ENCODE data around the gene WFDC11. TPM values are rescaled to one million over a fixed set of nuclear protein-coding genes. Genes with fewer than 3 reads are reported as not detected.

Gene WFDC11
- total RNA-seq, 1 experiment from 2014 or later: not detected

DNA sequence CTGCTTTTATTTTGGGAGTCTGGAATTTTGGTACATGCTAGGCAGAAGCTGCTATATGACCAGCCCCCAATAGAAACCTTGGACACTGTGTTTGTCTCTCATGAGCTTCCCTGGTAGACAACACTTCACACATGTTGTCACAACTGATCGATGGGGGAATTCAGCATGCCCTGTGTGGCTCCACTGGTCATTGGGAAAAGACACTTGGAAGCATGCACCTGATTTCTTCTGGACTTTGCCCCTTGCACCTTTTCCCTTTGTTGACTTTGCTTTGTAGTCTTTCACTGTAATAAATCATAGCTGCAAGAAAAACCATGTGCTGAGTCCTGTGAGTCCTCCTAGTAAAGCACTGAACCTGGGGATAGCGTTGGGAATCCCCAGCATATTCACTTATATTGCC is 48.4 kb downstream of the WFDC11 start:
- H3T11ph ChIP-seq (ENCODE audit: low read length): no peak overlapping the region
- Mint-ChIP-seq H3K36me3 (ENCODE audit: insufficient read depth in 1 of 3, low read depth in 3 of 3) (no peaks in the 10 kb centered on the region), H3K4me3 (no peak overlapping the region), H3K27me3 (ENCODE audit: low read depth) (no peaks in the 10 kb centered on the region), H3K27ac (no peak overlapping the region), H3K9me3 (peaks cover 0 to 2% of the 10 kb centered on the region in 2 experiments; a peak in 1 of 5 replicates), H3K4me1 (no peaks in the 10 kb centered on the region)
- TF ChIP-seq, protein P1, sequence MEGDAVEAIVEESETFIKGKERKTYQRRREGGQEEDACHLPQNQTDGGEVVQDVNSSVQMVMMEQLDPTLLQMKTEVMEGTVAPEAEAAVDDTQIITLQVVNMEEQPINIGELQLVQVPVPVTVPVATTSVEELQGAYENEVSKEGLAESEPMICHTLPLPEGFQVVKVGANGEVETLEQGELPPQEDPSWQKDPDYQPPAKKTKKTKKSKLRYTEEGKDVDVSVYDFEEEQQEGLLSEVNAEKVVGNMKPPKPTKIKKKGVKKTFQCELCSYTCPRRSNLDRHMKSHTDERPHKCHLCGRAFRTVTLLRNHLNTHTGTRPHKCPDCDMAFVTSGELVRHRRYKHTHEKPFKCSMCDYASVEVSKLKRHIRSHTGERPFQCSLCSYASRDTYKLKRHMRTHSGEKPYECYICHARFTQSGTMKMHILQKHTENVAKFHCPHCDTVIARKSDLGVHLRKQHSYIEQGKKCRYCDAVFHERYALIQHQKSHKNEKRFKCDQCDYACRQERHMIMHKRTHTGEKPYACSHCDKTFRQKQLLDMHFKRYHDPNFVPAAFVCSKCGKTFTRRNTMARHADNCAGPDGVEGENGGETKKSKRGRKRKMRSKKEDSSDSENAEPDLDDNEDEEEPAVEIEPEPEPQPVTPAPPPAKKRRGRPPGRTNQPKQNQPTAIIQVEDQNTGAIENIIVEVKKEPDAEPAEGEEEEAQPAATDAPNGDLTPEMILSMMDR (conservative IDR thresholded peaks at IDR 0.05): no peak
- no peak overlapping the region for H2BK15ac ChIP-seq (ENCODE audit: low read depth, low read length)
- H3K27ac ChIP-seq (ENCODE audit: insufficient read length, low read depth, low read length): no peak overlapping the region
- no peak overlapping the region for H3K4ac ChIP-seq (ENCODE audit: low read depth, low read length)
- H2BK12ac ChIP-seq (ENCODE audit: insufficient read length, low read depth, low read length): no peak overlapping the region
- no CpG with 5 or more reads among the region's 2 CpGs for WGBS (ENCODE audit: extremely low coverage, insufficient read length, low lambda C conversion rate)
- no peaks in the 10 kb centered on the region for H3K79me1 ChIP-seq (ENCODE audit: insufficient read depth, low read depth, low read length, poor library complexity, severe bottlenecking)
- no peak overlapping the region for H3K9ac ChIP-seq (ENCODE audit: extremely low read depth, insufficient read length, low read length)
- no peak overlapping the region for H3K14ac ChIP-seq (ENCODE audit: insufficient read depth, low read length)
- no peak overlapping the region for H3K23ac ChIP-seq (ENCODE audit: insufficient read length, low read depth, low read length)
- DNase-seq: no peak
- H4K20me1 ChIP-seq (ENCODE audit: control insufficient read depth, insufficient read depth, insufficient read length): no peaks in the 10 kb centered on the region
- no peak overlapping the region for H3K4me2 ChIP-seq (ENCODE audit: insufficient read depth, insufficient read length, low read length)
- no peaks in the 10 kb centered on the region for H3K23me2 ChIP-seq (ENCODE audit: insufficient read length, low read depth, low read length, poor library complexity, severe bottlenecking)
- no peak overlapping the region for H2BK5ac ChIP-seq (ENCODE audit: insufficient read length, low read length)
- no peak overlapping the region for H2BK20ac ChIP-seq (ENCODE audit: low read depth, low read length, poor library complexity, severe bottlenecking)
- no peak overlapping the region for H3K56ac ChIP-seq (ENCODE audit: insufficient read length, low read depth, low read length)
- no peak overlapping the region for H2AFZ ChIP-seq (ENCODE audit: low read length)
- no peaks in the 10 kb centered on the region for H3K79me2 ChIP-seq (ENCODE audit: insufficient read depth, low read length)
- no peaks in the 10 kb centered on the region for H3K9me3 ChIP-seq (ENCODE audit: control insufficient read depth, low read depth, low read length)
- no peak overlapping the region for H2AK5ac ChIP-seq (ENCODE audit: insufficient read length, low read length)
- no peak overlapping the region for H4K8ac ChIP-seq (replicated peaks; ENCODE audit: insufficient read length, low read depth, low read length)
- H4K5ac ChIP-seq (ENCODE audit: insufficient read length, low read depth, low read length): no peak overlapping the region
- H2BK120ac ChIP-seq (ENCODE audit: low read depth, low read length, poor library complexity, severe bottlenecking): no peak overlapping the region
- no peak overlapping the region for H4K91ac ChIP-seq (ENCODE audit: insufficient read length, low read depth, low read length)
- H3K18ac ChIP-seq (ENCODE audit: insufficient read length, low read depth, low read length): no peak overlapping the region
- no peaks in the 10 kb centered on the region for H3K4me1 ChIP-seq (ENCODE audit: insufficient read depth, low read length)
- no peaks in the 10 kb centered on the region for H3K27me3 ChIP-seq (ENCODE audit: insufficient read depth, low read length)

All from H9 (cell line).